HEK293T (cell line): Measurements from ENCODE around the gene MADCAM1.

Experiments used
- ARNT ChIP-seq: fragments of 450-650 bp; IDR thresholded peaks from 2 replicates; pipeline ENCODE4 v1.6.1; 2017; ENCODE audit warnings: mild to moderate bottlenecking
- BHLHE40 ChIP-seq: fragments of 450-650 bp; IDR thresholded peaks from 2 replicates; pipeline ENCODE4 v1.6.1; 2016; ENCODE audit warnings: mild to moderate bottlenecking, moderate library complexity, borderline replicate concordance
- CTBP1 ChIP-seq: fragments of 450-650 bp; IDR thresholded peaks from 2 replicates; pipeline ENCODE4 v1.6.1; 2016; ENCODE audit warnings: borderline replicate concordance
- LEF1 ChIP-seq: fragments of 450-650 bp; IDR thresholded peaks from 2 replicates; pipeline ENCODE4 v1.6.1; 2017; ENCODE audit warnings: mild to moderate bottlenecking, borderline replicate concordance
- SP1 ChIP-seq: fragments of 450-650 bp; IDR thresholded peaks from 2 replicates; pipeline ENCODE4 v1.6.1; 2017
- TARDBP ChIP-seq: fragments of 450-650 bp; IDR thresholded peaks from 2 replicates; pipeline ENCODE4 v1.6.1; 2016

GRCh38 chr19:514166-514663 is 17.9 kb downstream of the MADCAM1 start:
- TF ChIP-seq BHLHE40 (no peak), SP1 (no peak), CTBP1 (no peak), TARDBP (no peak), LEF1 (no peak), ARNT (no peak)
